ENCODE measurements around the gene SP8.
"Not testable (repeated sequence)": the region's sequence is repeated elsewhere in the genome, so short reads cannot be mapped to it uniquely, and the experiment has no call there.

SP8 gene

DNA sequence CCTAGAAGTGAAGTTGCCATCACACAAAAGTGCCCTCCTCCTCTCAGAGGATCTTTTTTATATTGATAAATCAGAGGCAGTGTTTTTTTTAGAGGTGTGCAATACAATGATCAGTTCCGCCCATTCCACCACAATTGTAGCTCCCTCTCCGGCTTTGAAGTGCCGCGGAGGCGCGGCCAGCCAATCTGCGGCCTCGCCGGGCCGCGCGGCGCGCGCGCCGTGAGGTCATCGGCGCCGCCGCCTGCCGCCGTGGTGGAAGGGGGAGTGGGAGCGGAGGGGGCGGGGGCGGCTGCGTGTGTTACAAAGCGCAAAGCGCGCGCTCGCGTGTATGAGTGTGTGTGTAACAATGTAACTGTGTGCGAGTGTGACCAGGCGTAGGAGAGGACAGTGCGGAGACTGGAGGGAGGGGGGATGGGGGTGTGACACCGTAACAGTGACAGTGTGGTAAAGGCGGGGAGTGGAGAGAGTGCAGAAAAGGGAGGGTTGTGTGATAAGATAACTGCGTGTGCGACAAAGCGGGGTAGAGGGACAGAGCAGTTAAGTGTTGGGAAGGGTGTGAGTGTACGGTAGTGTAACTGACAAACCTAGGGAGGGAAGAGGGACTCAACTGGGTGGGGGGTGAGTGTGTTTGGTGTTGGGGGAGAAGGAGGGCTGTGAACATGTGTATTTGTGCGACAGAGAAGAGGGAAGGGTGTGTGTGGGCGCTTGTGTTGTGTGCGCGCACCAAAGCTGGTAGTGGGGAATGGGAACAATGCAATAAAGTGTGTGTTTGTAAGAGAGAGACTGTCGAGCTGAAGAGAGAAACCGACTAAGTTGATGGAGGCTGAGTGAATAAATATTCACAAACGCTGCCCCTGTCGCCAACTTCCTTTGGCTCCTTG is at the start of gene SP8:
Gene SP8, minus strand, starts transcription at position 108 of the 881 bp plus-strand sequence. Its CDS starts 88 bp downstream, at position 20.
- H3K4me3 ChIP-seq (ENCODE audit: low read depth, low read length), result peak within 1 kb of the TSS; percentile 4
- DNase-seq (ENCODE audit: low read depth), result no peak
- TF ChIP-seq, protein P1, sequence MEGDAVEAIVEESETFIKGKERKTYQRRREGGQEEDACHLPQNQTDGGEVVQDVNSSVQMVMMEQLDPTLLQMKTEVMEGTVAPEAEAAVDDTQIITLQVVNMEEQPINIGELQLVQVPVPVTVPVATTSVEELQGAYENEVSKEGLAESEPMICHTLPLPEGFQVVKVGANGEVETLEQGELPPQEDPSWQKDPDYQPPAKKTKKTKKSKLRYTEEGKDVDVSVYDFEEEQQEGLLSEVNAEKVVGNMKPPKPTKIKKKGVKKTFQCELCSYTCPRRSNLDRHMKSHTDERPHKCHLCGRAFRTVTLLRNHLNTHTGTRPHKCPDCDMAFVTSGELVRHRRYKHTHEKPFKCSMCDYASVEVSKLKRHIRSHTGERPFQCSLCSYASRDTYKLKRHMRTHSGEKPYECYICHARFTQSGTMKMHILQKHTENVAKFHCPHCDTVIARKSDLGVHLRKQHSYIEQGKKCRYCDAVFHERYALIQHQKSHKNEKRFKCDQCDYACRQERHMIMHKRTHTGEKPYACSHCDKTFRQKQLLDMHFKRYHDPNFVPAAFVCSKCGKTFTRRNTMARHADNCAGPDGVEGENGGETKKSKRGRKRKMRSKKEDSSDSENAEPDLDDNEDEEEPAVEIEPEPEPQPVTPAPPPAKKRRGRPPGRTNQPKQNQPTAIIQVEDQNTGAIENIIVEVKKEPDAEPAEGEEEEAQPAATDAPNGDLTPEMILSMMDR (conservative IDR thresholded peaks at IDR 0.05; ENCODE audit: low read depth, low read length), result no peak

DNA sequence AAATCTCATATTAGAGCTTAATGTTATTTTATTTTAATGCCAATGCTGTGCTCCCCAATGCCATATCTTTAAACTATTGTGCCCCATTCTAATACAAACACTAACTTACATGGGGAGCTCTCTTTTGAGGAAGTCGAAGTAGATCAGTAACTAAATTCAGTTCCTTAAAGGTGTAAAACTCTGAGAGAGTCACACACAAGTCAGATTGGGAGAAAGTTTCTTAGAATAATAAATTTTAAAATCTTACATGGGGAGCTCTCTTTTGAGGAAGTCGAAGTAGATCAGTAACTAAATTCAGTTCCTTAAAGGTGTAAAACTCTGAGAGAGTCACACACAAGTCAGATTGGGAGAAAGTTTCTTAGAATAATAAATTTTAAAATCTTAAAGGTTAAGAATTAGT is 49.7 kb upstream of the SP8 start:
- H3K4me3 ChIP-seq (ENCODE audit: low read depth, low read length); DNase-seq (ENCODE audit: low read depth): not testable (repeated sequence)

DNA sequence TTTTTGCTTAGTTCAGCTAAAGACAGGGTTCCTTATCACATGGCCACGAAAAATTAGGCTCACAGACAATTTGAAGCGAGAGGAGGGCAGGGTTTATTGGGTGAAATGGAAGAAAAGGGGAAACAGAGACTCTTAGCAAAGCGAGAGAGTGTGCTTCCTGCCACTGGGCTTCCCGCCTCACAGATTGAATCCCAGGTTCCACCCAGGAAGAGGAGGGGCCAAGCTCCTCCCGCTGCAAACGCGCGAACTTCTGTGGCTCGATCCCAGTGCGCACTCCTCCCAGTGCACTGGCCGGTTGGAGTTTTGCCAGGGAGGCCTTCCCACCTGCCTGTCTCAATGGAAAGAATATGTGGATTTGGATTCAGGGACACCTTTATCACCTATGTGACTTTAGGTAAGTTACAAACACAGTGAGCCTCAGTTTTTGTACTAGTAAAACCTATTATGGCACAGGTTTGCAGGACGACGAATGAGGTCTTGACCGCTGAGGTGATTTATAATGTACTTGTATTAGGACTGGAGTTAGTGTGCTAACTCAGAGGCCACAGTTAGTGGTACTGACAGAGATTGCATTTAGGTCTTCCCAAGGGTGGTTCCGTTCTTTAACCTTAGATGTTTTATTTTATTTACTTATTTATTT is 48.5 kb upstream of the SP8 start:
- H3K4me3 ChIP-seq (ENCODE audit: low read depth, low read length), result no peak overlapping the region
- DNase-seq (ENCODE audit: low read depth), result no peak
- TF ChIP-seq, protein P1 (conservative IDR thresholded peaks at IDR 0.05; ENCODE audit: low read depth, low read length), result no peak

DNA sequence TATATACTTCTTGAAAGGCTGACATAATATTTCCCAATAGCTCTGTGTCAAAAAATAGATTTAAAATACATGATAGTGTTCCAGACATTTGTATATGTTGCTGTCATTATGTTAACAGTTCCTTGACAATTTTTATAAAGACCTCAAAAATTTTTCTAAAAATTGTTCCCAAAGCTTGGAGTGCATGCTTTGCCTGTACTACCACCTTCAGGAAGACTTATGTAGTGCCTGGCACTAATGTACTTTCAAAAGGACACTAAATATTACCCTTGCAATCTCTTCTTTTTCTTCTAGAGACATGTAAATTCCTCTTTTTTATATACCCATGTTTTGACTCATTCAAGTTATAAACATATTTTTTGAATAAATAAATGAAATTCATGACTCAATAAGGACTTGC is 48.0 kb upstream of the SP8 start:
- DNase-seq (ENCODE audit: low read depth), result no peak
- TF ChIP-seq, protein P1 (conservative IDR thresholded peaks at IDR 0.05; ENCODE audit: low read depth, low read length), result no peak
- no peak overlapping the region for H3K4me3 ChIP-seq (ENCODE audit: low read depth, low read length)

DNA sequence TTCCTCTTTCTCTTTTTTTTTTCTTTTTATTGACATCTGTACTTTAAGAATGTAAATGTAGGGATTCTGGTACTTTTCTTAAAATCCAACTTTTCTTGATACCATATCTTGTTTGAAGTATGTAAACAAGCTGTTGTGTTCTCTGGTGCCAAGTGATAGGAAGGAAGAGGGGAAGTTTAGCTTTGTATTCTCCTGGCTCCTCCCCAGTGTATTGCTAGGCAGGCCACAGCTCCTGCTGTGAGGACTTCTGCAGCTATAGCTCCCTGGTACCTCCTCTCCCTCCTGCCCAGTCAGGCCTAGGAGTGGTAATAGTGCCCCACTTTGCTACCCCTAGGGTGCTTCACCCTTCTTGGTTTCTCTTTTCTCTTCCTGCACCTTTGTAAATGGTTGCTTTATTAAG is 45.3 kb upstream of the SP8 start:
- H3K4me3 ChIP-seq (ENCODE audit: low read depth, low read length), result no peak overlapping the region
- no peak for DNase-seq (ENCODE audit: low read depth)
- TF ChIP-seq, protein P1 (conservative IDR thresholded peaks at IDR 0.05; ENCODE audit: low read depth, low read length), result no peak

DNA sequence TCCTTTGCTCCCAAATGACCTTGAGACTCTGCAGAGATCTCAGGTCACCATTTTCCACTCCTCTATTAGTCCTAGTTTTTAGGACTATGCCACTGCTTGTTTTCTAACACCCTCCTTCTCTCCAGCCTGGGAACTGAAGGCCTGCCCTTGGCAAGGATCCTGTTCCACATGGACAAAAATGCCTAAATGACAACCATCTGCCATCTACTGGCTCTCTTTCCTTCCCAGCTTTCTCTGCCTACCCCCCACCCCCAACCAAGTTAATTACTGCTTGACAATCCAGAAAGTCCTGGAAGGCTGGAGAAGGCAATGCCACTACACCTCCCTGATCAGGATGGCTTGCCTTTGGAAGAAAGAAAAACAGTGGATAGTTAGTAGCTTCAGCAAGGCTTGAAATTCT is 44.8 kb upstream of the SP8 start:
- DNase-seq (ENCODE audit: low read depth), result no peak
- TF ChIP-seq, protein P1 (conservative IDR thresholded peaks at IDR 0.05; ENCODE audit: low read depth, low read length), result no peak
- no peak overlapping the region for H3K4me3 ChIP-seq (ENCODE audit: low read depth, low read length)

DNA sequence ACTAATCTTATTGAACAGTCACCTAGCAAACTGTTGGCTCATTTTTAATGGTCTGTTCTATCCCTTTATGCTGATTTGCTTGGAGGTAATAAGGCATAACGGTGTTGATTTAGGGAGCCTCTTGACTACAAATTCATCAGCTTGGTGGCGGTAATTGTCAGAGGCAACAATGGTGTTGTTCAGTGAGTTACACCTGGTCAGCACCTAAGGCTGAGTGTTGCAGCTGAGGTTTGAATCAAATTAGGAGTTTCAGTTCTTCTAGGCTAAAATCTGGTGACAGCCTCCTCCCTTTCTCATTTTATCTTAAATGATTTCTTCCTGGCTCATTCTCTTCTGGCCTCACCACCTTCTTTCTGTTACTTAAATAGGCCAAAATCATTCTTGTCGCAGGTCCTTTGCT is 42.3 kb upstream of the SP8 start:
- TF ChIP-seq, protein P1 (conservative IDR thresholded peaks at IDR 0.05; ENCODE audit: low read depth, low read length), result no peak
- H3K4me3 ChIP-seq (ENCODE audit: low read depth, low read length), result no peak overlapping the region
- DNase-seq (ENCODE audit: low read depth), result no peak

Data from choroid plexus epithelial cell (primary cell).